ENCODE data around the gene GOT1.

DNA sequence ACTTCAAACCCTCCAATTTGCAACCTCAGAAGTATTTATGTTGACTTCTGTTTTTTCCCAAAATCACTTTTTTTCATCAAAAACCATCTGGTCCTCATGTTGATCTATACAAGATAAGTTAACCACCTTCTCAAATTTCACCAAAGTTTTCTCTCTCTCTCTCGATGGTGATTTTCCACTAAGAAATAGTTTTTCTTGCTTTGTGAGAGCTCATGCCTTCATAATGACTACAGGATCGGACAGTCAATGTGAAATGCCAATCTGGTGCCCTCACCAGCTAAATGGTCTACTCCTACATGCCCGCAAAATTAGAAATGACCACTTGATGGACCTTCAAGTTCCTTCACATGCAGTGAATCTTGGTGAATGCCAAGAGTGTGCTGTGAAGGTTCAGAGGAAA is 60.9 kb downstream of the GOT1 start:
- TF ChIP-seq FOXK2 (IDR thresholded peaks at IDR 0.05): no peak
- TF ChIP-seq, protein P1, sequence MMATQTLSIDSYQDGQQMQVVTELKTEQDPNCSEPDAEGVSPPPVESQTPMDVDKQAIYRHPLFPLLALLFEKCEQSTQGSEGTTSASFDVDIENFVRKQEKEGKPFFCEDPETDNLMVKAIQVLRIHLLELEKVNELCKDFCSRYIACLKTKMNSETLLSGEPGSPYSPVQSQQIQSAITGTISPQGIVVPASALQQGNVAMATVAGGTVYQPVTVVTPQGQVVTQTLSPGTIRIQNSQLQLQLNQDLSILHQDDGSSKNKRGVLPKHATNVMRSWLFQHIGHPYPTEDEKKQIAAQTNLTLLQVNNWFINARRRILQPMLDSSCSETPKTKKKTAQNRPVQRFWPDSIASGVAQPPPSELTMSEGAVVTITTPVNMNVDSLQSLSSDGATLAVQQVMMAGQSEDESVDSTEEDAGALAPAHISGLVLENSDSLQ (IDR thresholded peaks at IDR 0.05): no peak
- TF ChIP-seq NFRKB (IDR thresholded peaks at IDR 0.05): no peak
- TF ChIP-seq BHLHE40 (IDR thresholded peaks at IDR 0.05; ENCODE audit: borderline replicate concordance): no peak
- no peak for TF ChIP-seq ZNF384 (IDR thresholded peaks at IDR 0.05)
- no peak for TF ChIP-seq ELF4 (IDR thresholded peaks at IDR 0.05)
